Measurements from ENCODE around the gene C19orf47. TPM values are rescaled to one million over a fixed set of nuclear protein-coding genes. Genes with fewer than 3 reads are reported as not detected.

Gene C19orf47
- total RNA-seq, 1 donor from 2014 or later, result 10.4 TPM

DNA sequence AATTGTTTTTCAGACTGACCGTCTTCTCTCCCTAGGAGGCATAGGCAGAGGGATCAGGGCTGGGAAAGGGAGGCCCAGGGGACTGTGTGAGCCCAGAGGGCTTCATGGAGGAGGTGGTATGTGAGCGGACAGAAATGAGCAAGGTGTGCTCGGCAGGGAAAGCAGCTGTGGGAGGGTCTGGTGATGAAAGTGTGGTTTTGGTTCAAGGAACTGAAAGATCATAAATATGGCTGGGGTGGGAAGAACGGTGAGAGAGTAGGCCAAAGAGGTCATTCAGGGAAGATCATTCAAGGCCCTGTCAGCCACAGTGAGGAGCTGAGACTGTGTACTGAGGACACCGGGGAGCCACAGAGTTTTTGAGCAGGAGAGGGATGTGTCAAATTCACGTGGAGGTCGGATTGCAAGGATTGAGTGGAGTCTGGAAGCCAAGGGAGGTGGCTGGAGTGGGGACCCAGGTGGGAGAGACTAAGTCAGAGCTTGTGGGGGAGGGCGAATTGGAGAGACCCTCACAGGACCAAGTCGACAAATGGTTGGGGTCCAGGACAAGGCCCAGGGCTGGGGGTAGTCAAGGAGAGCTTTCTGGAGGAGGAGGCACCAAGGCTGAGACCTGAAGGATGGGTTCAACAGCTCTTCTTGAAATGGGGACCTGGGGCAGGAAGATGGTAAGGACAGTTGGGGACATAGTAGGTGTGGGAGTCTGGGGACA lies 7.9 kb upstream of the C19orf47 start:
- Histone ChIP-seq H3K27me3 (ENCODE audit: control insufficient read depth, insufficient read depth, low read length) (no peaks in the 10 kb centered on the region), H3K36me3 (ENCODE audit: control insufficient read depth, insufficient read depth, low read length) (no peaks in the 10 kb centered on the region), H3K4me3 (ENCODE audit: low read depth, low read length) (no peak overlapping the region)
- no peak for DNase-seq (ENCODE audit: low read depth)
- TF ChIP-seq, protein P1, sequence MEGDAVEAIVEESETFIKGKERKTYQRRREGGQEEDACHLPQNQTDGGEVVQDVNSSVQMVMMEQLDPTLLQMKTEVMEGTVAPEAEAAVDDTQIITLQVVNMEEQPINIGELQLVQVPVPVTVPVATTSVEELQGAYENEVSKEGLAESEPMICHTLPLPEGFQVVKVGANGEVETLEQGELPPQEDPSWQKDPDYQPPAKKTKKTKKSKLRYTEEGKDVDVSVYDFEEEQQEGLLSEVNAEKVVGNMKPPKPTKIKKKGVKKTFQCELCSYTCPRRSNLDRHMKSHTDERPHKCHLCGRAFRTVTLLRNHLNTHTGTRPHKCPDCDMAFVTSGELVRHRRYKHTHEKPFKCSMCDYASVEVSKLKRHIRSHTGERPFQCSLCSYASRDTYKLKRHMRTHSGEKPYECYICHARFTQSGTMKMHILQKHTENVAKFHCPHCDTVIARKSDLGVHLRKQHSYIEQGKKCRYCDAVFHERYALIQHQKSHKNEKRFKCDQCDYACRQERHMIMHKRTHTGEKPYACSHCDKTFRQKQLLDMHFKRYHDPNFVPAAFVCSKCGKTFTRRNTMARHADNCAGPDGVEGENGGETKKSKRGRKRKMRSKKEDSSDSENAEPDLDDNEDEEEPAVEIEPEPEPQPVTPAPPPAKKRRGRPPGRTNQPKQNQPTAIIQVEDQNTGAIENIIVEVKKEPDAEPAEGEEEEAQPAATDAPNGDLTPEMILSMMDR (IDR thresholded peaks at IDR 0.05; ENCODE audit: insufficient read depth, low read length, poor library complexity, severe bottlenecking), result no peak

DNA sequence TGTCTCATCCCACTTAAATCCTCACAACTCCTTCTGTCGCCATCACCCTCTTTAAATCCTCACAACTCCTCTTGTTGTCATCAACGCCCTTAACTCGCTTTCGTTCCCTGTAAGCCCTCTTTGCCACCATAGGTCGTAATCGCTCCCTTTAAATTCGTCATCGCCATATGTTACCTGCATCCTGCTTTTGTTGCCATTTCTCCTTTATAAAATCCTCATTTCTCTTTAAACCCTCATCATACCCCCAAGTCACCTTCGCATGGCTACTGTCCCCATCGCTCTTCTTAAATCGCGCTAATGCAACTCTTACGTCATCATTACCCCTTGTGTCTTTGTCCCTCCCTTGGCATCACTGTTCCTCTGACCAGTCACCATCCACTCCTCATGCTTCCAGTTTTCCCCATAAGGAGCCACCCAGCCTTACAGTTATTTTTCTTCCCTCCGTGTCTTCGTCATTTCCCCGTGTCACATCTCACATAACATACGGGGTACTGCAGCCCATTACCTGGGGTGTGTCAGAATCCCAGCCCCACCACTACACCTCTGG lies 837 bp upstream of the C19orf47 start:
- no peak for DNase-seq (ENCODE audit: low read depth)
- Histone ChIP-seq H3K36me3 (ENCODE audit: control insufficient read depth, insufficient read depth, low read length) (no peaks in the 10 kb centered on the region), H3K27me3 (ENCODE audit: control insufficient read depth, insufficient read depth, low read length) (no peaks in the 10 kb centered on the region), H3K4me3 (ENCODE audit: low read depth, low read length) (peak overlapping the region; percentile 96)
- TF ChIP-seq, protein P1 (IDR thresholded peaks at IDR 0.05; ENCODE audit: insufficient read depth, low read length, poor library complexity, severe bottlenecking), result no peak

DNA sequence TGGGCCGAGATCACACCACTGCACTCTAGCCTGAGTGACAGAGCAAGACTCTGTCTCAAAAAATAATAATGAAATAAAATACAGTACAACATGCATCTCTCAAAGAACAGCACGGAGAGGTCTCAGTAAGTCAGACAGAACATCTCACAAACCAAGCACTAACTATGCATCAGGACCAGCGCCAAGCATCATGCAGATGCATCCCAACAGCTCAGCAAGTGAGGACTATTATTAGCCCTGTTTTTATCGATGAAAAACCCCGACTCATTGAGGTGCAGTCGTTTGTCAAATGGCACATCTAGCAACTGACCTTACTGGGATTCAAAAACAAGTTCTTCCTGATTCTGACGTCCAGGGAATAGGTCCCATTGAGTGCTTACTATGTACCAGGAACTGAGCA lies 3.8 kb downstream of the C19orf47 start:
- Histone ChIP-seq H3K27me3 (ENCODE audit: control insufficient read depth, insufficient read depth, low read length) (no peaks in the 10 kb centered on the region), H3K4me3 (ENCODE audit: low read depth, low read length) (no peak overlapping the region), H3K36me3 (ENCODE audit: control insufficient read depth, insufficient read depth, low read length) (no peaks in the 10 kb centered on the region)
- no peak for DNase-seq (ENCODE audit: low read depth)
- TF ChIP-seq, protein P1 (IDR thresholded peaks at IDR 0.05; ENCODE audit: insufficient read depth, low read length, poor library complexity, severe bottlenecking), result no peak

DNA sequence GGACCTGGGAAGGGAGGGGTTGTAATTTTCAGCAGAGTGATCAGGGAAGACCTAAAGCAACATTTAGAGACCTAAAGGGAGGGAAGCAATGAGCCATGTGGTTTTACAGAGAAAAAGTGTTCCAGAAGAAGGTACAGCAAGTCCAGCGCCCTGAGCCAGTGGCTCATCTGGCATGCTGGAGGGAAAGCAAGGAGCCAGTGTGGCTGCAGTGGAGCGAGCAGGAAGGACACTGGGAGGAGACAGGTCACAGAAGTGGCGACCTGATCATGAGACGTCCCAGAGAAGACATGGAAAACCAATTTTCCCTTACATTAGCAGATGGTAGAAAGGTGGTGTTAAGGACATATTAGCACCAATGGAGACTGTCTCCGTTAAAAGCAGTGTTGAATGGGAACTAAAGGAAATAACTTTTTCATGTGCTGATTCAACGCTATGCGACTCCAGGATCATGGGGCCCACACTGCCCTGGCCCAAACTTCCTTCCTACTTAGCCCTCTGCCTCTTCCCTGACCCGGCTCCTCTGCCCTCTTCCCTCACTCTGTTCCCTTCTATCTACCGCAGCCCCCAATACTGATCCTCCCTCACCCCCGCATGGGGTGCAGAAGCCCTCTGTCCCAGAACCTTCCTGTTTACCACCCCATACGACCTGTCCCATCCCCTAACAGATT lies 5.4 kb downstream of the C19orf47 start:
- no peaks in the 10 kb centered on the region for H3K27me3 ChIP-seq (ENCODE audit: control insufficient read depth, insufficient read depth, low read length)
- TF ChIP-seq, protein P1 (IDR thresholded peaks at IDR 0.05; ENCODE audit: insufficient read depth, low read length, poor library complexity, severe bottlenecking), result no peak
- no peak overlapping the region for H3K4me3 ChIP-seq (ENCODE audit: low read depth, low read length)
- no peaks in the 10 kb centered on the region for H3K36me3 ChIP-seq (ENCODE audit: control insufficient read depth, insufficient read depth, low read length)
- DNase-seq (ENCODE audit: low read depth), result no peak

DNA sequence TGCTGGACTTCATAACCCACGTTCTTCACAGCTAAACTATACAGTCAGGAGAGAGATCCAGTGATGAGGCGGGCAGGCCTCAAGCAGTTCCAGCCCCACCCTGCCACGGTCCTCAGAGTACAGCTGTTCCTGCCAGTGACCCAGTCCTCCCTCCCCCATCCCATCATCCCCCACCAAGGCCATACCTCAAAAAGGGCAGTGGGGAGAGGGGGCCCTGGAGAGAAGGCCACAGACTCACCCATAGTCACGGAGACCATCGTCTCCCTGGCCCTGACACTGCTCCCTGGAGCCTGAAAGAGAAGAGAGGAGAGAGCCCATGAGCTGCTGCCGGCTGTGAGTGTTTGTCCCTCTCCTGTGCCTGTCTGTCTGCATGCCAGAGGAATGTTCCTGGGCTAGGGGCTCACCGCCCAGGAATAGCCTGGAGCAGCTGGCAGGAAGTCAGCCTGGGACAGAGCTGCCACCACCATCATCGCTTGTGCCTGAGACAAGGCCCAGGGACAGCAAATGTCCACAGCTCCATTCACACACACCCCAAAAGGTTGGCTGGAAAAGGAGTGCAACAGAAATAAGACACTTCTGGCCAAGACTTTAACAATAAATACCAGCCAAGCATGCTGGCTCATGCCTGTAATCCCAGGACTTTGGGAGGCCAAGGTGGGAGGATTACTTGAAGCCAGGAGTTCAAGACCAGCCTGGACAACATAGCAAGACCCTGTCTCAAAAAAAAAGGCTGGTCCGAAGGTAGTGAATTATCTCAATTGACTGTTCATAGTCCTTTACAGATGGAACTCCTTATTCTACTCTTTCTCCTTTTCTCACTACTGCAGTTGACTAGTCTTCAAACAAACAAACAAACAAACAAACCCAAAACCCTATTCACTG lies 6.4 kb downstream of the C19orf47 start:
- DNase-seq (ENCODE audit: low read depth), result no peak
- no peak overlapping the region for H3K4me3 ChIP-seq (ENCODE audit: low read depth, low read length)
- no peaks in the 10 kb centered on the region for H3K27me3 ChIP-seq (ENCODE audit: control insufficient read depth, insufficient read depth, low read length)
- H3K36me3 ChIP-seq (ENCODE audit: control insufficient read depth, insufficient read depth, low read length), result no peaks in the 10 kb centered on the region
- TF ChIP-seq, protein P1 (IDR thresholded peaks at IDR 0.05; ENCODE audit: insufficient read depth, low read length, poor library complexity, severe bottlenecking), result no peak
